HG02678 (cell line): ENCODE results near the gene CAMK2B.

Source experiments
- ATAC-seq: cut with Tn5 transposase; IDR thresholded peaks from one replicate; pipeline ENCODE4 v1.9.1; 2021; ENCODE audit warnings: mild to moderate bottlenecking, moderate library complexity; ENCODE audit not compliant: unreplicated experiment

Gene CAMK2B

DNA sequence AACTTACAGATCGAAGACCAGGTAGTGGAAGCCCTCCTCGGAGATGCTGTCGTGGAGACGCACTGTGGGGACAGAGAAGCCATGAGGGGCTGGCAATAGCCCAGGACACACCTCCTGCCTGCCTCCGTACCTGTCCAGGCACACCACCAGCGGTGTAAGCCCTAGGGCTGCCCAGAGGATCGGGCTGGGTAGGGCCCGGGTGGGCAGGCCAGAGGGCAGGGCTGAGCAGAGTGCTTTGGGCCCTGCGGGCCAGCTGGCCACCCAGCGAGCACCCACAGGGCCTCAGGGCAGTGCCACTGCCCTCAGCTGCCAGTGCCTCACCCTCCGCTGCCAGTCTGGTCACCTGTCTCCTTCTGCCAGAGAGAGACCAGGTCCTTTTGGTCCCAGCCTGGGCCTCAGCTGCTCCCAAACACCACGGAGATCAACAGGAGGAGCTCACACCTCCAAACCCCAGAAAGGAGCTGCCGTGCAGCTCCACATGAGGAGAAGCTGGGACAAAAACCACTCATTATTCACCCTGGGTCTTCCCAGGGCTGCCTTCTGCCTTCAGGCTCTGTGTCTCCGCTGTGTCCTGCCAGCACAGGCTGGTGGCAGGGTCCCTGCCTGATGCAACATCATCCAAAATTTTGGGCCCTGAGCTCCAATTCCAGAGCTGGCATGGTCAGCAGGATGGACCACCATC is 66.4 kb downstream of the CAMK2B start:
- ATAC-seq = no peak

DNA sequence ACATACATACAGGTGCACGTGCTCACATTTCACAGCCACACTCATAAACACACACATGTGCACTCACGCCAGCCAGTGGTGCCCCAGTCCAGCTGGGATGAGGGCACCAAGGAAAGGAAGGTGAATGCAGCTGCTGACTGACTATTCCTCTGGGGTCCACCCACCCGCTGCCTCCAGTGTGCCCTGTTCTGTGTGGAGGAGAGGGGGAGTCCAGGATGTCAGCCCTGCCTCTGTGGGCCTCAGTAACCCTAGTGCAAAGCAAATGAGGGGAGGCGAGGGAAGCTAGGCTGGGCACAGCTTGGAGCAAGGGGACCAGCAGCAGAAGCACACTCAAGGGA is 67.0 kb downstream of the CAMK2B start:
- ATAC-seq = no peak

DNA sequence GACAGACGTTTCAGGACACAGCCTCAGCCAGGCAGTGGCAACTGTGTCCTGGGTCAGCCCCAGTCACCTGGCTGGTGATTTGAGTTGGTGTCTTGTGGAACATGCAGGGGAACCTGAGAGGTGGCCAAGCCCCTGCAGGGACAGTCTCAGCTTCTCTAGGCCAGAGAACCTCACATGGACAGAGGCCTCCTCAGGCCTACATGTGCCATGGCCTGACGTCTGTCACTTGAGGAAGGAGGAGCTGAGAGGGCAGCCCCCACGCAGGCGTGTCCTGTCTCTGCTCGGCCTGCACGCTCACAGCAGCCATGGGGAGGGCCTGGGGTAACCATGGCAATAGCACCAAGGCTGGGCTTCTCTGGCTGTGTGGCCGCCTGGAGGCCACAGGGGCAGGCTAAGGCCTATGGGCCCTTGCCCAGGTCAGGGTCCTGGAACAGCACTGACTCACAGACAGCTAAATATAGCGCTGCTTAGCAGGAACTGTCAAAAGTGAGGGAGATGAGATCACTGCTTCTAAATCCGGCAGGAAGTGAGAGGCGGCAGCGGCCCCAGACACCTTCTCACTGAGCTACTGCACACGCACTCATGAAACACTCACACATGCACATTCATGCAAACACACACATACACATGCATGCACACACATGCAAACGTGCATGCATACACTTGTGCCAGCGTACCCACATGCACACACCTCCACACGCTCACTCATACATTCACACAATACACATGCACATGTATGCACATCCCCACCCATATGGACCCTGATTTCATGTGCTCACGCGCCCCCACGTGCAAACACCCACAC is 67.6 kb downstream of the CAMK2B start:
- peak; percentile 85 for ATAC-seq

DNA sequence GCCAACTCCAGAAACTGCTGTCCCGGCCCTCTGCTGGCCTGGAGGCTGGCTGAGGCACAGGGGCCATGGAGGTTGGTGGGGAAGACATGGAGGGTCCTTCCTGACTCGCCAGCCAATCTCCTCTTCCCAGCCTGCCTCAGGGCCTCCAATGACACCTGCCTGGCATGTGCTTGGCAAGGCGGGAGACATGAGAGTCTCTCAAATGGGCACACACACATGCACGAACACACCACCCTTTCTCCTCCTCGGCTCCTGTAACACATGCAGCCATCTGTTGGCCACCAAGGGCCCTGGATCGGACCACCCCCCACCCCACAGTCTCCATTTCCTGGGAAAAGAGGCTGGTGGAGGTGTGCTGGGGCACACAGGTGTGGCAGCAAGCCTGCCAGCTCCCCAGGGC is 68.2 kb downstream of the CAMK2B start:
- no peak for ATAC-seq

DNA sequence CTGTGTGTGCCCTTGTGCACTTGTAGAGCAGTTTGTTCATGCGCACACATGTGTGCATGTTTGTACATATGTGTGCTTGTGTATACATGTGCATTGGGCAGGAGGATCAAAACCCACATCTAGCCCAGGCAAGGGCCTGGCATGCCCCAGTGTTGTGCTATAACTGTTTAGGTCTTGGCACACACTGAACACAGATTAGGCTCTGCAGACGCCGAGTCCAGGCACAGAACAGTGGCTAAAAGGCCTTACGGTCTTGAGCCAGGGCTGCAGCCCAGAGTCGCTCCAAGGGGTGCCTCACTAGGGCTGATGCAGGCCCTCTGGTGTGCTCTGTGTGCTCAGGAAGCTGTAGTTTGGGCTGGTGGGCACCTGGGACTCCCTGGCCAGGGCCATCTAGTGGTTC is 68.9 kb downstream of the CAMK2B start:
- ATAC-seq = no peak

DNA sequence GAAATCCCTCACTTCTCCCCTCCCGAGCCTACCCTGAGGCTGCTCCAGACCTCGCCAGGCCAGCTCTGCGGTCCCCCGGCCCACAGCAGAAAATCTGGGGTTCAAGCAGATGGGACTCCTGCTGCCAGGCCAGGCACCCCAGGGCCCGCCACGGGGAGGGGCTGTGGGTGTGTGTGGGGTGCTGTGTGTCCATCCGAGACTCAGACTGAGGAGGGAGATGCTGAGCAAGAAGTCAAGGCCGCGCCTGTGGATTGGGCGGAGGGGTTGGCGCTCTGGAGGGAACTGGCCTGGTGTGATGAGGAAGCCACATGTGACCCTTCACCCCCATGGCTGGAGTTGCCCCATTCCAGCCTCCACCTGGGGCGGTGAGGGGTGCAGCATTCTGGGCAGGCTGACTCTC is 73.5 kb downstream of the CAMK2B start:
- ATAC-seq = no peak

DNA sequence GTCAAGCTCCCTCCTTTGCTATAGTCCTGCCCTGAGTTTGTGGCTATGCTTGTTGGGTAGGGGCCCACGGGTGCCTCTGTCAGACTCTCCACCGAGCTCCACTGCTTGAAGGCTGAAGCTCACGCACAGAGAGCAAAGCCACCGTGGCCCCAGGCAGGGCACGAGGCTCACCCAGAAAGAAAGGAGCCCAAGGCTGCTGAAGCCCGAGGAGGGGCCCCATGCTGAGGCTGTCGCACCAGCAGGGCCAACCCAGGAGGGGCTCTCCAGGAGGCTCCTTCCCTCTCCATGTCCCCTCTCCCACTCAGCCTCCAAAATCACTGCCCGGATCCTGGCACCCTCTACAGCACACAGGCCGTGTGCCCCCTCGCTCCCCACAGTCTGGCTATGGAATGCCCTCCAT is 74.1 kb downstream of the CAMK2B start:
- ATAC-seq = no peak

DNA sequence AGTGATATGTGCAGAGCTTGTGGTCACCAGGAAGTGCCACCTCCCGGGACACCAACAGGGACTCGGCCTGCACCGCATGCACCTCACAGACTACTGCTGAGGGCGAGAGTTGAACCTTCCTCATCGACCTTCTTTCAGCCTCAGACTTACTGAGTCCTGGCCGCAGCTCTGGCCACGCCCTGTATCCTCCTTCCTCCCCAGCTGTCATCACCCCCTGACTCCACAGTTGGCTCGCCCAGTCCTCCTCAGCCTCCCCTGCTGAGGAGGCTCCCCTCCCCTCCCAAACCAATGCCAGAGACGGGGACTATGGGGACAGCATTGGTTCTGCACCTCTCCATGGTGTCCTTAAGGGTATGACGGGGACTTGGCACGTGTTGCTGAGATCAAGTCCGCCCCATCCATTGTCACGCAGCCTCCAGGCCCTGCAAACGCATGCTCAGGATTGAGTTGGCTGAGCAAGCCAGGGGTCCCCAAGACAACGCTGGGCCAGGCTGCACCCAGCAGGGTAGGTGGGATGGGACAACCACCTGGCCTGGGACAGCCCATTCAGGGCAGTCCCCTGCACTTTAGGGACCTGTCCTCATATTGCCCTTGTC is 75.7 kb downstream of the CAMK2B start:
- ATAC-seq = no peak

DNA sequence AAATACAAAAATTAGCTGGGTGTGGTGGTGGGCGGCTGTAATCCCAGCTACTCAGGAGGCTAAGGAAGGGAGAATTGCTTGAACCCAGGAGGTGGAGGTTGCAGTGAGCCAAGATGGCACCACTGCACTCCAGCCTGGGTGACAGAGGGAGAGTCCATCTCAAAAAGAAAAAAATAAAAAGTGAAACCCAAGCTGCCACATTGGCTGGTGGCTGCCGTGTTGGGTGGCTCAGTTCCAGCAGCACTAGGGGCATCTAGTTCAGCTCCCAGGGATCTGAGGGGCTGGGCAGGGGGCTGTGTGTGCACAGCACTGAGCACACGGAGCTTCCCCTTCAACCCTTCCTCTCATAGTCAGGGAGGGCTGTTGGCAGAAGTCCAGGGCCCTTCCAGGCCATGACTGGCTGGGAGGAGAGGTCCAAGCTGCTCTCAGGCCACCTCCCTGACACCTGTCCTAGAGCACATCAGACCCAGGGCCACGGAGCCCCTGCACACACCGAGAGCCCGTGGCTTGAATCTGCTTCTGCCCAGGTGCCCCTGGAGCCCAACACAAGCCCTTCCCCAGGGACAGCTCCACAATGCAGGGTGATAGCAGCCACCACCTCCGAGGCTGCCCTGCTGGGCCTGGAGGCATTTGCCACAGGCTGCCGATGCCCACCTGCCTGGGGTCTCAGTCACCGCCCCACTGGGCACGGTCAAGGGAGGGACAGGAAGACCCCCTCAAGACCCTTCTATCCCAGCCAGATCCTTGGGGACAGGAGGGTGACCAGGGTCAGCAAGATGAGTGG is 77.3 kb downstream of the CAMK2B start:
- ATAC-seq = no peak

DNA sequence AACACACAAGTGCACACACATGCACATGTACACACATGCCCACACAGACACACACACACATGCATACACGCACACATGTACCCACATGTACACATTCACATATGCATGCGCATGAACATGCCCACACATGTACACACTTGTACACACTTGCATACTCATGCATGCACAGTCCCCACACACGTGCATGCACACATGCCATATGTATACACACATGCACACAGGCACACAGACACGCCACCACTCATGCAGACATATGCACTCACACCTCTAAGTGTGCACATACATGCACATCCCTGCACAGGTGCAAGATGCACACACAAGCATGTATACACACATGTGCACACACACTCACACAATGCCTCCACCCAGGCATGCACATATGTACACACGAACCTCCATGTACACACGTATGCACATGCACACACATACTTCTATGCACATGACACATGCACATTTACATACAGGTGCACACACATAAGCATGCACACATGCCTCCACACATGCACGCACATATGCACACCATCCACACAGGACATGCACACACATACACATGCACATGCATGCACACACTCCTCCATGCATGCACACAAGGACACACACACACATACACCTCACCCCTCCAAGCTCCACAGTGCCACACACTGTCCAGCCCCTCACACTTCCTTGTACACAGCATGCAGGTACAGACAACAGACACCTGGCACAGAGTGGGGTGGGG is 78.8 kb downstream of the CAMK2B start:
- no peak for ATAC-seq

DNA sequence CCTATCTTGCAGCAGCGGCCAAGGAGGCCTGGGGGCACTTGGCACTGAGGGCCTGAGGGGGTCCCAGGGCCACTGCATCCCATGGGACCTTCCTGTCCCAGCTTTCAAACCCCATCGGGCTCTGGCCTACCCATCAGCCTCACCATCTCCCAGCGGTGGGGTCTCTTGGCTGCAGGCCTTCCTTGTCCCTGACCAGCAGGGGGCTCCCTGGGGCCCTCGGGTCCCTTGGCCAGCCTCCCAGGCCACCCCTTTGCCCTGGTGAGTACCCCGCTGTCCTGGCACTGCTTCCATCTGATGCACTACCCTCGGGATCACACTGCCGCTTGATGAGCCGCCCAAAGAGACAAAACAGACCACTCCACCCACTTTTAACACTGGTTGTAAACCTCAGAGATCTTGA is 81.1 kb downstream of the CAMK2B start:
- ATAC-seq = no peak

DNA sequence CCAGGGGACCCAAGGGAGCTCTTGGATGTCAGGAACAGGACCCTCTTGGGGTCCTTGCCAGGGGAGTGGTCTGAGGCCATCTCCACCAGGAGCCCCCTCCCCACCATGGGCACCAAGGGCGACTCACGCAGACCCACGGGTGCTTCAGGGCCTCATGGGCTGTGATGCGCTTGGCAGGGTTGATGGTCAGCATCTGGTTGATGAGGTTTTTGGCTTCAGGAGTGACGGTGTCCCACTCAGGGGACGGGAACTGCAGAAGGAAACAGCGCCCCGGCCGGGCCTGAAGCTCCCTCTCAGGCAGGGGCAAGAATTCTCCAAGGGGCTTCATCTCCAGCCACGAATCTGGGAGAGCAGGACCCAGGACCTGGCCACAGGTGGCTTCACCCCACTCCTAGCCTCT is 83.3 kb downstream of the CAMK2B start:
- no peak for ATAC-seq

DNA sequence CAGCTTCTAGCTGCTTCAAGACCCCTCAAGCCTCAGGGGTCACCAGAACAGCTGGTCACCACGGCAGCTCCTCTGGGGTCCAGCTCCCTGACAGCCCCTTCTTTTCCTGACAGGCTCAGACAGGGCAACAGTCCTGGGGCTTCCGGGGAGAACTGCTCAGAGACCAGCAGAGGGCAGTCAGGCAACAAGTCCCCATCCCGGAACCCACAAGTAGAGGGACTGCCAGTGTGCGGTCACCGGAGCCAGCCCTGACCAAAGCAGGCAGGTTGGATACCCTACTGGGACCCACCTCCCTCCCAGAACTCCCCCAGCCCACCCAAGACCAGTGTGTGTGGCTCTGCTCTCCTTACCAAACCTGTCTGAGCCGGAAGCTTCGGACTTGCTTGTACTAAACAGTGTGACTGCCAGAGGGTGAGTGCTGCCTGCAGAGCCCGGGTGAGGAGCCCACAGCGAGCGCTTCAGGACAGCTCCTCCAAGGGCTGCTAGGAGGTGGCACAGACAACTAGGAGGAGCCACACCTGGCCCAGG is 84.3 kb downstream of the CAMK2B start:
- peak; percentile 77 for ATAC-seq

DNA sequence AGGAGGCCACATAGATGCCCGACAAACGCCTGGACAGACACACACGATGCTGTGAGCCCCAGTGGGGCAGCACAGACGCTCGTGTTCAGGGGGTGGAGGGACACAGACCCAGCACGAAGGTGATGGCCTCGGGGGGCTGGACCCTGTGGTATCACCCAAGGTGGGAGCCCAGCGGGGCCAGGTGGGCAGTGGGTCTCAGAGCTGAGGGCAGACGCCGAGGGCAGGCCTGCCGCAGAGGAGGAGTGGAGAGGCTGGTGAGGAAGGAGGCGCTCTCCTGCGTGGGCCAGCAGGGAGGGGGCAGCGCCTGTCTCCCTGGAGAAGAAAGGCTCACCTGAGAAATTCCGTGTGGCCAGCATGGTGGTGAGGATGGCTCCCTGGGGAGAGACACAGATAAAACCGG is 85.0 kb downstream of the CAMK2B start:
- ATAC-seq = no peak

DNA sequence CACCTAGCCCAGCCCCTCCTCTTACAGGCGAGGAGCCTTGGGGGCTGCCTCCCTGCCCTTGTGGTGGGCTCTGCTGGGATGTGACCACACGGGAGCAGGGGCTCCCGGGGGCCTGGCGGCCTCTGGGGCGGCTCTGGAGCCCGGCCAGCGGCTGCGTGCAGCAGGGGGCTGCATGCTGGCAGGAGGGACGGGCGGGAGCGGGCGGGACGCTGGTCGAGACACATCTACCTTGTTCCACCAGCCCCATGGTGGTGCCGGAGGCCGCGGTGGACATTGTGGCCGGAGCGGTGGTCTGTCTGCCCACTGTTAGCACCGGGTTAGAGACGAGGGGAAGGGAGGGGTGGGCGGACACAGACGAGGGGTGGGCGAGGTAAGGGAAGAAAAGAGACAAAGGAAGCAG is 86.0 kb downstream of the CAMK2B start:
- no peak for ATAC-seq

DNA sequence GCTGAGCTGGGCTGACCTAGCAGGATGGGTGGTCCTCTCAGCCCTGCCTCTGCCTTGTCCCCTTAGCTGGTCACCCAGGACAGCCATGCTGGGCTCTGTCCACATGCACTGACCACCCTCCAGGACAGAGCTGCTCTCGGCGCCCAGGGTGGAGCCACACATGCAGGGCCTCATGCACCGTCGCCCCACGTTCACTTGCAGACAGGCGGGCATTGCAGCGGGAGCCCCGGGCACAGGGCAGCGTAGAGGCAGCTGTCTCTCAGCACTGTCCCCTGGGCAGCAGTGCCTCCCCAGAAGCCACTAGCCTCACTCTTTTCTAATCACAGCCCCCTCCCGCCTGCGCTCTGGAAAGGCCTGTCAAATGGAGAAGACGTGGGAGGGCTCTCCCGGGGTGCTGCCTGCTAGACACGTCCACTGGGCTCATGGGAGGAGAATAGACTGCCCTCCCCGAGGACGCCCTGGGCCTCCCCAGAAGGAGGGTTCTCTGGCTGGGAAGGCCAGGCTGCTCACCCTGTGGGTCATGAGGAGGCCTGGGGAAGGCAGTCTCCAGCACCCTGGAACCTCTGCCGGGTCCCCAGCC is 87.2 kb downstream of the CAMK2B start:
- ATAC-seq = no peak

DNA sequence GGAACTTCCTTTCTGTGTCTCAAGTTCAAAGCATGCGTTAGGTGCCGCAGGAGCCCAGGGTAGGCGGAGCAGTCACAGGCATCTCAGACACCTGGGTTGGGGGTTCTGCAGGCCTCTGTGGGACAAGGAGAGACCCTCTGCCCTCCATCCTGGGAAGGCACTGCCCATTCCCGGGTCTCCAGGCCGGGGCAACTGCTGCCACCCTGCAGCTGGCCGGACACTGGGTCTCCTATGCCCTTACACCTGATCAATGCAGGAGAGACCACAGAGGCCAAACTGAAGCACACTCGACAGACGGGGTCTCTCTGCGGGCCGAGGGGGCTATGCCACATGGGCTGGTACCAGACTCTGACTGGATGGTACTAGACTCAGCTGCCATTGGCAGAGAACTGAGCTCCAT is 87.7 kb downstream of the CAMK2B start:
- ATAC-seq = no peak

DNA sequence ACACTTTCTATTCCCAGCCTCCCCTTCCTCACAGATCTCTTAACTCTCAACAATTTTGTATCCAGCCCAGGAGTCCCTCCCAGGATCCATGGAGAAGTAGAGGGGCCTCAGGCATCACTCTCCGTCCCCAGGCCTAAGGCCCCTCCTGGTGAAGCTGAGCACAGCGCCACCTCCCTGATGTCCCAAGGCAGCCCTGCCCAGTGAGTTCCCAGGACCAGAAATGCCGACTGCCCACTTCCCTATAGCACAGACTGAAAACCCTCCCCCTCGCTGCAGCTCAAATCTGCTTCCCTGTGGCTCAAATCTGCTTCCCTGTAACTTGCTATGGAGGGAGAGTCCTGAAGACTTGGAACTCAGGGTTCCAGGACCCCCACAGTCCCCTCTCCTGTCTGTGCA is 89.1 kb downstream of the CAMK2B start:
- ATAC-seq = no peak

DNA sequence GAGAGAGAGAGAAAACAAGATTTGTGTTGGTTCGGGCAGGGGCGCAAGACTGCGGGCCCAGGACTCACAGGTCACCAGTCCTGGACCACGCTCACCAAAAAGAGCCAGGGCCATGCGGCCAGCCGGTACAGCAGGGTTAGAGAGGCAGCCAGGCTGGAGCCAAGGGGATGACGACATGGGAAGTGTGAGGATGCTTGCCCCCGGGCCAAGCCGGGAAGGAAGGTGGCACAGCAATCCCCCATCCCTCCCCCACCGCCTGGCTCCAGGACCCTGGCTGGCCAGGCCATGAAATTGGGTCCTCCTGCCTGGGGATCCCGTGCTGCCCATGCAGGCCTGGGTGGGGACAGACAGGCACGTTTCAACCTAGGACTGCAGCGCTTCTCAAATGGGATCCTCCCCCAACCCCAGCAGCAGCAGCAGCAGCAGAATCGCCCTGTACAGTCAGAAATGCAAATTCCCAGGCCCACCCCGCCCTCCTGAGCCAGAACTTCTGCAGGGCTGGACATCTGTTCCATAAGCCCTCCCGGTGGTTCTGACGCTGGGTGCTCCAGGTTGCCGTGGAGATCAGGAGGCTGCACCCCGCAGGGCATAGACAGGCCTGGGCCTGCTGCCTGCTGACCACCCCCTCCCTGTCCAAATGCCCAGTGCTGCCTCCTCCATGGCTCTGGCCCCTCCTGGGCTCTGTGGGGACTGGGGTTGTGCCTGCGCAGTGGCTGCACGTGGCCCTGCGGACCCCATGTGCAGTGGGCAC is 89.6 kb downstream of the CAMK2B start:
- ATAC-seq = no peak

DNA sequence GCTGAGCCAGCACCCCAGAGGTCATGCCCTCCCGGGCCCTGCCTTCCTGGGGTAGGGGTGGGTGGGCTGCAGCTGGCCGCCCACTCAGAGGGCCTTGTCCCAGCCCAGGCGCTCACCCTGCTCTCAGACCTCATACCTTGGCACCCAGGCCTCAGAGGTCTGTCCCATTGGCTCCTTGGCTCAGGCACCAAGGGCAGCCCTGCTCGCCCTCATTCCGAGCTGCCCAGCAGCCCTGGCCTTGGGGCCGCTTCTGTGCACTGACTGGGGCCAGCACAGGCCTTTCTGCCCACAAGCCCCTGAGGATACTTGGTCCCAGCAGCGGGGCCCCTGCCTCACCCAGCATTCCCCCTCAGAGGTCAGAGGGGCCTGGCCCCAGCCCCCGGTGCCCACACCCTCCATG is 90.3 kb downstream of the CAMK2B start:
- ATAC-seq = no peak
